ENCODE measurements around the gene ANO9.

- TF ChIP-seq EZH2 (IDR thresholded peaks at IDR 0.05; ENCODE audit: insufficient read depth, poor library complexity, severe bottlenecking) (no peak), EZH2phosphoT487 (IDR thresholded peaks at IDR 0.05; ENCODE audit: insufficient read depth, low read depth) (no peak)
These were observed 50.4 kb downstream of the ANO9 start for GRCh38 chr11:391117-392017.
